ENCODE measurements around the gene BRD3. TPM values are rescaled to one million over a fixed set of nuclear protein-coding genes. Genes with fewer than 3 reads are reported as not detected.

BRD3 gene
- total RNA-seq, 1 donor from 2014 or later: 43.3 TPM

GRCh38 chr9:134035041-134036039, 32.5 kb downstream of the BRD3 start:
- intact Hi-C loops (cut with micrococcal nuclease): no loop called here
- Mint-ChIP-seq H3K9me3 (no peaks in the 10 kb centered on the region), H3K36me3 (ENCODE audit: low read depth) (peaks cover 65% of the 10 kb centered on the region), H3K27me3 (ENCODE audit: low read depth) (no peaks in the 10 kb centered on the region), H3K4me1 (ENCODE audit: low read depth) (no peaks in the 10 kb centered on the region), H3K27ac (no peak overlapping the region), H3K4me3 (ENCODE audit: low read depth) (no peak overlapping the region)
- no peak for DNase-seq (ENCODE audit: low spot score)

DNA sequence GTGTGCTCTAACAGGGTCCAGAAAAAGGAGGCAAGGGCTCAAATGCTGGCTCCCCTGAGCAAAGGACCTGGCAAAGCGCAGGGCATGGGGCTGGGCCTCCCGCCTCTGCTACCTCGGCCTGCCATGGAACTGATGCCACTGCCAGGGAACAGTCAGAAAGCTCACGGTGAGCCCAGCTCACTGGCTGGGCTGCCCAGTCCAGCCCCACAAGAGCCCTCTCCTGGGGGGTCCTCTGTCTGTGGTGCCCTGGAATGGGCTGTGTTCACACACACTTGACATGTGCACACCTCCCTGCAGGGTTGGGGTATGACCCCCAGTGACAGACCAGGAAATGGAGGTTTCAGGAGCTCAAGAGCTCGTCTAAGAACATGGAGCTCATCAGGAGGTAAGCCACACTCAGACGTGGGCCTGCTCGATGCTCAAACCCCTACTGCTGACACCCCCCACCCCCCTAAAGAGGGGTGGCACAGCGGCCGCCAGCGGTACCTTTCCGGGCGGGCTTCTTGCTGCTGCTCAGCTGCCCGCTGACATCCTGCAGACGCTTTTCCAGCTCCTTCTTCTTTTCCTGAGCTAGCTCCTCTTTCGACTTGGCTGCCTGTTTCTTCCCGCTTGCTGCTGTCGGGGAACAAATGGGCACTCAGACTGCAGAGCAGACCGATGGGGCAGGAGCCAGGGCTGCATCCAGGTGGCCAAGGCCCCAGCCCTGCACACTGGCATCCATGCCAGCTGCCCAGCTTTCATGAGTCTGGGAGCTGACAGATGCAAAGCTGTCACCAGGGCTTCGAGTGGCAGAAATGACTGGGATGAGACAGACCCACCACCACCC, 33.4 kb downstream of the BRD3 start:
- H3K4me1 Mint-ChIP-seq (ENCODE audit: low read depth): no peaks in the 10 kb centered on the region
- H3K36me3 Mint-ChIP-seq (ENCODE audit: low read depth): peaks cover 56% of the 10 kb centered on the region
- H3K27me3 Mint-ChIP-seq (ENCODE audit: low read depth): no peaks in the 10 kb centered on the region
- no peak overlapping the region for H3K4me3 Mint-ChIP-seq (ENCODE audit: low read depth)
- no peaks in the 10 kb centered on the region for H3K9me3 Mint-ChIP-seq
- H3K27ac Mint-ChIP-seq: no peak overlapping the region
- no peak for DNase-seq (ENCODE audit: low spot score)
- intact Hi-C loops (cut with micrococcal nuclease): no loop called here

DNA sequence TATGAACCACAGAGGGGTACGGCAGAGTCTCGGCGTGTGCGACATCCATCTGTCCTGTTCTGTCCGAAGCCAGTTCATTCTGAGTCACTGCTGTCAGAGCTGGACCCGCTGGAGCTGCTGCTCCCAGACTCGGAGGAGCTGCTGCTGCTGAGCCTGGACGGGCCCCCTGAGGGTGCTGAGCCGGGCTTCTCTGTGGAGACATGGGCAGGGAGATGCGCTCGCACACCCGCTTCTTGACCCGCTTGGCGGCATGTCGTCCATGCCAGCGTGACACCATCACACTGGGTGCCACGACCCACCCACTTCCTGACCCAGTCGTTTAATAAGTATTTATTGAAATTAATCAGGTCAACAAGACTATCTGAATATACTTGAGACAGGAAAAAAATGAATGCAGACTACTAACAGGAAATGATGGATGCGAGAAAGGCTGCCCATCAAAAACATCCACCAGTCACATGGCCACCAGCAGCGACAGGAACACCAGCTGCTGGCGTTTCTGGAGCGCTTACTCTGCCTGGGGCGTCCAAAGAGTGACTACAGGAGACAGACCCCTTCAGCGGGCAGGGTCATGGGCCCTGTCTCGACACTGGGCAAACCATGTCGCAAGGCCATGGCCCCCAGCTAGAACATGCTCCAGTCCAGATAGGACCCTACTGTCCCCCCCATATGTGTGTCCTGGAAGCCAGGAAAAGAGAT, 34.2 kb downstream of the BRD3 start:
- H3K36me3 Mint-ChIP-seq (ENCODE audit: low read depth): peaks cover 48% of the 10 kb centered on the region
- no peaks in the 10 kb centered on the region for H3K9me3 Mint-ChIP-seq
- H3K27ac Mint-ChIP-seq: no peak overlapping the region
- H3K4me3 Mint-ChIP-seq (ENCODE audit: low read depth): no peak overlapping the region
- H3K4me1 Mint-ChIP-seq (ENCODE audit: low read depth): no peaks in the 10 kb centered on the region
- no peak for DNase-seq (ENCODE audit: low spot score)
- intact Hi-C loops (cut with micrococcal nuclease): no loop called here
- H3K27me3 Mint-ChIP-seq (ENCODE audit: low read depth): no peaks in the 10 kb centered on the region

DNA sequence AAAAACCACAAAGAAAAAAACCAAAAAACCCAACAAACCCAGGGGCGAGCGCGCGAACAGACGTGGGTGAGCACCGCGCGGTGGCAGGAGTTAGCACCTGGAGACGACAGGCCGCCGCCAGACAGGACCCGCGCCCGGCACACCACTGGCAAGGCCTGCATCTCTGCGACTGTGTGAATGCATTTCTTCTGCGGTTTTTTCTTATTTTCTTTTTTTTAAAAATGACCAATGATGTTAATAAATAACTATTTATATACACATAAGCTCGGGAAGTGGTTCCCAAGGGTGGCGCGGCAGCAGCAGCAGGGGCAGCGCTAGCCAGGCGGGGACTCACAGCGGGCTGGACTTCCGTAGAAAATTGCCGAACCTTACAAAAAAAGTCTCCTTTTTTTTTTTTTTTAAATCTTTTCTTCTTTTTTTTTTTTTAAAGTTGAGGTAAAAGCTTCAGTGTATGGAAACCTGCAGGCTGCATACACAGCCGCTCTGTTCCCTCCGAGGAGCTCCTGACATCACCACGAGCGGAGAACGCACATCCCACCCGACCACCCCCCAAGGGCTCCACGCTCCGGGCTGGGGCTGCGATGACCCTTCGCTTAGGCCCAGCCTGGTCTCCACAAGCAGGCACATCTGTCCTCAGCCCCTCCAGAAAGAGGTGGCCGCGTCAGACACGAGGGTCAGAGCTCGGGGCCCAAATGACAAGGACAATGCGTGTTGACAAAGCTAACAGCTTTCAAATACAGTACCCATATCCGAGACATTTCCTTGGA, 35.2 kb downstream of the BRD3 start:
- H3K4me1 Mint-ChIP-seq (ENCODE audit: low read depth): no peaks in the 10 kb centered on the region
- no peak overlapping the region for H3K27ac Mint-ChIP-seq
- intact Hi-C loops (cut with micrococcal nuclease): no loop called here
- H3K4me3 Mint-ChIP-seq (ENCODE audit: low read depth): no peak overlapping the region
- H3K9me3 Mint-ChIP-seq: no peaks in the 10 kb centered on the region
- peaks cover 38% of the 10 kb centered on the region for H3K36me3 Mint-ChIP-seq (ENCODE audit: low read depth)
- DNase-seq (ENCODE audit: low spot score): no peak
- no peaks in the 10 kb centered on the region for H3K27me3 Mint-ChIP-seq (ENCODE audit: low read depth)

- no peak overlapping the region for H3K4me3 Mint-ChIP-seq (ENCODE audit: low read depth)
- H3K9me3 Mint-ChIP-seq: no peaks in the 10 kb centered on the region
- intact Hi-C loops (cut with micrococcal nuclease): no loop called here
- no peak overlapping the region for H3K27ac Mint-ChIP-seq
- no peaks in the 10 kb centered on the region for H3K4me1 Mint-ChIP-seq (ENCODE audit: low read depth)
- peaks cover 36% of the 10 kb centered on the region for H3K36me3 Mint-ChIP-seq (ENCODE audit: low read depth)
- DNase-seq (ENCODE audit: low spot score): no peak
- H3K27me3 Mint-ChIP-seq (ENCODE audit: low read depth): no peaks in the 10 kb centered on the region
These were observed 36.0 kb downstream of the BRD3 start for GRCh38 chr9:134031783-134032182.

GRCh38 chr9:134030821-134031470, 36.9 kb downstream of the BRD3 start:
- Mint-ChIP-seq H3K4me3 (ENCODE audit: low read depth) (no peak overlapping the region), H3K9me3 (no peaks in the 10 kb centered on the region), H3K27ac (no peak overlapping the region), H3K27me3 (ENCODE audit: low read depth) (no peaks in the 10 kb centered on the region), H3K36me3 (ENCODE audit: low read depth) (peaks cover 29% of the 10 kb centered on the region), H3K4me1 (ENCODE audit: low read depth) (no peaks in the 10 kb centered on the region)
- DNase-seq (ENCODE audit: low spot score): no peak
- intact Hi-C loops (cut with micrococcal nuclease): no loop called here

- H3K4me3 Mint-ChIP-seq (ENCODE audit: low read depth): no peak overlapping the region
- DNase-seq (ENCODE audit: low spot score): no peak
- intact Hi-C loops (cut with micrococcal nuclease): loop anchor here (10.0 kb wide), 1 partner anchor 65 kb away; no protein-coding TSS in a partner anchor
- H3K27ac Mint-ChIP-seq: no peak overlapping the region
- H3K4me1 Mint-ChIP-seq (ENCODE audit: low read depth): no peaks in the 10 kb centered on the region
- peaks cover 18% of the 10 kb centered on the region for H3K36me3 Mint-ChIP-seq (ENCODE audit: low read depth)
- H3K9me3 Mint-ChIP-seq: no peaks in the 10 kb centered on the region
- no peaks in the 10 kb centered on the region for H3K27me3 Mint-ChIP-seq (ENCODE audit: low read depth)
These were observed 38.3 kb downstream of the BRD3 start for GRCh38 chr9:134029248-134030226.

GRCh38 chr9:134028575-134029247, 39.1 kb downstream of the BRD3 start:
- Mint-ChIP-seq H3K27ac (no peak overlapping the region), H3K9me3 (no peaks in the 10 kb centered on the region), H3K4me1 (ENCODE audit: low read depth) (peaks cover 4% of the 10 kb centered on the region), H3K4me3 (ENCODE audit: low read depth) (no peak overlapping the region), H3K27me3 (ENCODE audit: low read depth) (no peaks in the 10 kb centered on the region), H3K36me3 (ENCODE audit: low read depth) (peaks cover 14% of the 10 kb centered on the region)
- DNase-seq (ENCODE audit: low spot score): no peak
- intact Hi-C loops (cut with micrococcal nuclease): loop anchor here (10.0 kb wide), 1 partner anchor 66 kb away; no protein-coding TSS in a partner anchor

DNA sequence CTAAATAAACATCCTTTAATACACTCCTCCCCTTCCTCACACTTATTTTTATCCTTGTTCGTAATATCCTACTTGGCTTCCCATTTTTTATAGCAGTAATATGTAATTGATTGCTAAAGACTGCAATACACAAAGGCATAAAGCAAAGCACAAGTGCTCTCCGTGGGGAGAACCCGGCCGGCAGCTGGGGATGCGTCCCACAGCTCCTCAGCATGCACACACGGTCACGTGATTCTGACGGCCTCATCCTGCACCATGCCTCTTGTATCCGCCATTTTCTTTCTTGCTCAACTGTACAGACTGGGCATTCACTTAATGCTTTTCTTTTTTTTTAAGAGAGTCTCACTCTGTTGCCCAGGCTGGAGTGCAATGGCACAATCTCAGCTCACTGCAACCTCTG, 39.8 kb downstream of the BRD3 start:
- intact Hi-C loops (cut with micrococcal nuclease): loop anchor here (10.0 kb wide), 1 partner anchor 67 kb away; no protein-coding TSS in a partner anchor
- Mint-ChIP-seq H3K27me3 (ENCODE audit: low read depth) (no peaks in the 10 kb centered on the region), H3K36me3 (ENCODE audit: low read depth) (peaks cover 7% of the 10 kb centered on the region), H3K27ac (no peak overlapping the region), H3K4me3 (ENCODE audit: low read depth) (no peak overlapping the region), H3K9me3 (no peaks in the 10 kb centered on the region), H3K4me1 (ENCODE audit: low read depth) (peaks cover 4% of the 10 kb centered on the region)
- DNase-seq (ENCODE audit: low spot score): no peak

- intact Hi-C loops (cut with micrococcal nuclease): loop anchor here (10.0 kb wide), 1 partner anchor 67 kb away; no protein-coding TSS in a partner anchor
- peaks cover 3% of the 10 kb centered on the region for H3K36me3 Mint-ChIP-seq (ENCODE audit: low read depth)
- no peak for DNase-seq (ENCODE audit: low spot score)
- no peaks in the 10 kb centered on the region for H3K27me3 Mint-ChIP-seq (ENCODE audit: low read depth)
- peak overlapping the region; percentile 52 for H3K4me3 Mint-ChIP-seq (ENCODE audit: low read depth)
- H3K27ac Mint-ChIP-seq: no peak overlapping the region
- peaks cover 4% of the 10 kb centered on the region for H3K4me1 Mint-ChIP-seq (ENCODE audit: low read depth)
- no peaks in the 10 kb centered on the region for H3K9me3 Mint-ChIP-seq
These were observed 40.3 kb downstream of the BRD3 start for GRCh38 chr9:134027561-134027960.
